ENCODE data around the gene NUDT1.

The NUDT1 gene

GRCh38 chr7:2296832-2297231, 54.8 kb downstream of the NUDT1 start:
- Histone ChIP-seq H3K4me1 (ENCODE audit: low read depth, poor library complexity, severe bottlenecking) (no peaks in the 10 kb centered on the region), H2AFZ (ENCODE audit: low read depth) (no peak overlapping the region), H3K79me2 (ENCODE audit: insufficient read depth, low read depth) (no peaks in the 10 kb centered on the region), H3K36me3 (ENCODE audit: insufficient read depth) (no peaks in the 10 kb centered on the region), H4K20me1 (ENCODE audit: insufficient read depth) (no peaks in the 10 kb centered on the region), H3K4me2 (no peak overlapping the region), H3K4me3 (IDR thresholded peaks at IDR 0.05; ENCODE audit: insufficient read depth, low read depth, low read length) (no peak overlapping the region), H3K9ac (no peak overlapping the region), H3K27me3 (ENCODE audit: insufficient read depth, low read depth) (no peaks in the 10 kb centered on the region), H3K27ac (no peak overlapping the region)
- TF ChIP-seq CTCF (conservative IDR thresholded peaks at IDR 0.05; ENCODE audit: low read depth, low read length) = no peak

- Histone ChIP-seq H4K20me1 (ENCODE audit: insufficient read depth) (no peaks in the 10 kb centered on the region), H3K4me2 (no peak overlapping the region), H3K79me2 (ENCODE audit: insufficient read depth, low read depth) (no peaks in the 10 kb centered on the region), H3K9ac (no peak overlapping the region), H2AFZ (ENCODE audit: low read depth) (no peak overlapping the region), H3K27ac (no peak overlapping the region), H3K36me3 (ENCODE audit: insufficient read depth) (no peaks in the 10 kb centered on the region), H3K4me3 (IDR thresholded peaks at IDR 0.05; ENCODE audit: insufficient read depth, low read depth, low read length) (no peak overlapping the region), H3K4me1 (ENCODE audit: low read depth, poor library complexity, severe bottlenecking) (no peaks in the 10 kb centered on the region), H3K27me3 (ENCODE audit: insufficient read depth, low read depth) (no peaks in the 10 kb centered on the region)
- TF ChIP-seq CTCF (conservative IDR thresholded peaks at IDR 0.05; ENCODE audit: low read depth, low read length) = no peak
Observed at GRCh38 chr7:2299131-2299829, 57.3 kb downstream of the NUDT1 start.

GRCh38 chr7:2299870-2300512, 58.0 kb downstream of the NUDT1 start:
- TF ChIP-seq CTCF (conservative IDR thresholded peaks at IDR 0.05; ENCODE audit: low read depth, low read length) = no peak
- H3K79me2 ChIP-seq (ENCODE audit: insufficient read depth, low read depth) = no peaks in the 10 kb centered on the region
- H3K4me1 ChIP-seq (ENCODE audit: low read depth, poor library complexity, severe bottlenecking) = no peaks in the 10 kb centered on the region
- H3K27me3 ChIP-seq (ENCODE audit: insufficient read depth, low read depth) = no peaks in the 10 kb centered on the region
- H3K36me3 ChIP-seq (ENCODE audit: insufficient read depth) = no peaks in the 10 kb centered on the region
- H3K4me3 ChIP-seq (IDR thresholded peaks at IDR 0.05; ENCODE audit: insufficient read depth, low read depth, low read length) = no peak overlapping the region
- H3K27ac ChIP-seq = no peak overlapping the region
- H3K9ac ChIP-seq = no peak overlapping the region
- H3K4me2 ChIP-seq = no peak overlapping the region
- H2AFZ ChIP-seq (ENCODE audit: low read depth) = no peak overlapping the region
- no peaks in the 10 kb centered on the region for H4K20me1 ChIP-seq (ENCODE audit: insufficient read depth)
